Keratinocyte (primary cell): ENCODE results near the gene POP7.

Experiments
- CTCF ChIP-seq, 3 experiments: IDR thresholded peaks in 1 of 3; conservative IDR thresholded peaks in 1 of 3; optimal IDR thresholded peaks in 1 of 3; 2 replicates in 2 of 3; 3 replicates in 1 of 3; pipeline versions ENCODE3 to v1.5.1; 2011; ENCODE audit warnings: low read length in 3 of 3, mild to moderate bottlenecking in 3 of 3, moderate library complexity in 2 of 3, control low read depth in 1 of 3, inconsistent platforms in 1 of 3; ENCODE audit not compliant: insufficient read depth in 2 of 3; ENCODE audit errors: extremely low read depth in 1 of 3
- EZH2 ChIP-seq: IDR thresholded peaks from one replicate; pipeline ENCODE4 v1.6.1; 2012; ENCODE audit warnings: inconsistent platforms, mild to moderate bottlenecking, low read length, moderate library complexity

DNA sequence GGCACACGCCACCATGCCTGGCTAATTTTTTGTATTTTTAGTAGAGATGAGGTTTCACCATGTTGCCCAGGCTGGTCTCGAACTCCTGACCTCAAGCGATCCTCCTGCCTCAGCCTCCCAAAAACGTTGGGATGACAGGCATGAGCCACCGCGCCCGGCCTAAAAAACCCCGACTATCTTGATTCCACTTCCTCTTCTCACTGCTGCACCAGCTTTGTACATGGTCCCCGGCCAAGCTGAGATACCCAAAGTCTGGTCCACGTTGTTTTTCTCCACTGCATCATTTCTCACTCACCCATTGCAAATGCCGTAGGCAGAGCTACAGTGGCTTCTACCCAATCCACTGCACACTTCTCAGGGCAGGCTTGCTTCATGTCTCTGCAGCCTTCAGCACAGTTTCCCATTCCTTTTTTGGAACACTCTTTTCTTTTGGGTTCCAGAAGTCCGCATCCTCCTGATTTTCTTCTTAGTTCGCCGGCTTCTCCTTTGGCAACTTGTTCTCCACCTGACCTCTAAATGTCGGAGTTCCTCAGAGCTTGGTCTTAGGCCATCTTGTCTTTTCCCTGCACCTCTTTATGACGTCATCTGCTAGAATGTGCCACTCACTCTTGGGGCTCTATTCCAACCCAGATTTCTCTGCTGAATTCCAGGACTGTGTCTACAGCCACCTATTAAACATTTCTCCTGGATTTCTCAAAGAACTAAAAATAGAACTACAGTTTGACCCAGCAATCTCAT, 38.4 kb upstream of the POP7 start:
- no peak for TF ChIP-seq EZH2
- TF ChIP-seq CTCF (optimal IDR thresholded peaks at IDR 0.05 in 1 of 3, IDR thresholded peaks at IDR 0.05 in 1 of 3, conservative IDR thresholded peaks at IDR 0.05 in 1 of 3; ENCODE audit: extremely low read depth in 1 of 3, insufficient read depth in 2 of 3, low read length in 3 of 3): no peak
